Measurements from ENCODE around the gene EVA1A. TPM values are rescaled to one million over a fixed set of nuclear protein-coding genes. Genes with fewer than 3 reads are reported as not detected.
"Not testable (repeated sequence)": the region's sequence is repeated elsewhere in the genome, so short reads cannot be mapped to it uniquely, and the experiment has no call there.

EVA1A gene
- total RNA-seq, 1 donor from 2014 or later, result not detected

GRCh38 chr2:75483878-75484277 lies 76.9 kb downstream of the EVA1A start:
- no peak overlapping the region for H3K27ac Mint-ChIP-seq
- no peak for DNase-seq (ENCODE audit: low spot score)
- intact Hi-C loops (cut with micrococcal nuclease), result no loop called here
- H3K4me3 Mint-ChIP-seq, result no peak overlapping the region
- H3K36me3 Mint-ChIP-seq (ENCODE audit: low read depth), result no peaks in the 10 kb centered on the region
- H3K9me3 Mint-ChIP-seq, result no peaks in the 10 kb centered on the region
- H3K4me1 Mint-ChIP-seq (ENCODE audit: low read depth), result no peaks in the 10 kb centered on the region
- peaks cover 5% of the 10 kb centered on the region for H3K27me3 Mint-ChIP-seq (ENCODE audit: insufficient read depth)

- intact Hi-C loops (cut with micrococcal nuclease), result no loop called here
- H3K9me3 Mint-ChIP-seq, result no peaks in the 10 kb centered on the region
- DNase-seq (ENCODE audit: low spot score), result no peak
- no peak overlapping the region for H3K4me3 Mint-ChIP-seq
- peaks cover 2% of the 10 kb centered on the region for H3K27me3 Mint-ChIP-seq (ENCODE audit: insufficient read depth)
- no peaks in the 10 kb centered on the region for H3K36me3 Mint-ChIP-seq (ENCODE audit: low read depth)
- H3K27ac Mint-ChIP-seq, result no peak overlapping the region
- no peaks in the 10 kb centered on the region for H3K4me1 Mint-ChIP-seq (ENCODE audit: low read depth)
Measured at GRCh38 chr2:75482398-75482797, 78.3 kb downstream of the EVA1A start.

GRCh38 chr2:75480971-75481836 lies 79.5 kb downstream of the EVA1A start:
- Mint-ChIP-seq H3K36me3 (ENCODE audit: low read depth) (no peaks in the 10 kb centered on the region), H3K4me1 (ENCODE audit: low read depth) (no peaks in the 10 kb centered on the region), H3K27me3 (ENCODE audit: insufficient read depth) (peaks cover 2% of the 10 kb centered on the region), H3K4me3 (no peak overlapping the region), H3K9me3 (no peaks in the 10 kb centered on the region), H3K27ac (no peak overlapping the region)
- no peak for DNase-seq (ENCODE audit: low spot score)
- intact Hi-C loops (cut with micrococcal nuclease), result no loop called here

GRCh38 chr2:75477696-75478095 lies 83.0 kb downstream of the EVA1A start:
- H3K4me3 Mint-ChIP-seq; H3K27ac Mint-ChIP-seq; H3K27me3 Mint-ChIP-seq (ENCODE audit: insufficient read depth); H3K4me1 Mint-ChIP-seq (ENCODE audit: low read depth); H3K9me3 Mint-ChIP-seq; DNase-seq (ENCODE audit: low spot score); intact Hi-C loops (cut with micrococcal nuclease); H3K36me3 Mint-ChIP-seq (ENCODE audit: low read depth): not testable (repeated sequence)

GRCh38 chr2:75476761-75477160 lies 84.0 kb downstream of the EVA1A start:
- Mint-ChIP-seq H3K9me3 (no peaks in the 10 kb centered on the region), H3K4me3 (no peak overlapping the region)
- intact Hi-C loops (cut with micrococcal nuclease), result no loop called here

GRCh38 chr2:75475976-75476375 lies 84.8 kb downstream of the EVA1A start:
- Mint-ChIP-seq H3K27me3 (ENCODE audit: insufficient read depth) (peaks cover 3% of the 10 kb centered on the region), H3K4me3 (no peak overlapping the region), H3K36me3 (ENCODE audit: low read depth) (no peaks in the 10 kb centered on the region), H3K4me1 (ENCODE audit: low read depth) (no peaks in the 10 kb centered on the region), H3K9me3 (no peaks in the 10 kb centered on the region), H3K27ac (no peak overlapping the region)
- intact Hi-C loops (cut with micrococcal nuclease), result no loop called here
- no peak for DNase-seq (ENCODE audit: low spot score)

More at GRCh38 chr2:75476761-75477160, 84.0 kb downstream of the EVA1A start:
- Mint-ChIP-seq H3K27me3 (ENCODE audit: insufficient read depth) (peaks cover 3% of the 10 kb centered on the region), H3K36me3 (ENCODE audit: low read depth) (no peaks in the 10 kb centered on the region), H3K4me1 (ENCODE audit: low read depth) (no peaks in the 10 kb centered on the region), H3K27ac (no peak overlapping the region)
- no peak for DNase-seq (ENCODE audit: low spot score)

GRCh38 chr2:75475049-75475448 lies 85.7 kb downstream of the EVA1A start:
- Mint-ChIP-seq H3K4me3 (no peak overlapping the region), H3K9me3 (no peaks in the 10 kb centered on the region), H3K27me3 (ENCODE audit: insufficient read depth) (peaks cover 2% of the 10 kb centered on the region), H3K27ac (no peak overlapping the region), H3K36me3 (ENCODE audit: low read depth) (no peaks in the 10 kb centered on the region), H3K4me1 (ENCODE audit: low read depth) (no peaks in the 10 kb centered on the region)
- DNase-seq (ENCODE audit: low spot score), result no peak
- intact Hi-C loops (cut with micrococcal nuclease), result no loop called here

- Mint-ChIP-seq H3K9me3 (no peaks in the 10 kb centered on the region), H3K4me3 (no peak overlapping the region), H3K36me3 (ENCODE audit: low read depth) (no peaks in the 10 kb centered on the region), H3K27me3 (ENCODE audit: insufficient read depth) (peaks cover 2% of the 10 kb centered on the region), H3K27ac (no peak overlapping the region), H3K4me1 (ENCODE audit: low read depth) (no peaks in the 10 kb centered on the region)
- intact Hi-C loops (cut with micrococcal nuclease), result no loop called here
- DNase-seq (ENCODE audit: low spot score), result no peak
Measured at GRCh38 chr2:75474115-75474514, 86.6 kb downstream of the EVA1A start.

GRCh38 chr2:75466708-75467311 lies 93.9 kb downstream of the EVA1A start:
- no peak overlapping the region for H3K4me3 Mint-ChIP-seq
- H3K36me3 Mint-ChIP-seq (ENCODE audit: low read depth), result no peaks in the 10 kb centered on the region
- H3K27me3 Mint-ChIP-seq (ENCODE audit: insufficient read depth), result peaks cover 10% of the 10 kb centered on the region
- H3K4me1 Mint-ChIP-seq (ENCODE audit: low read depth), result no peaks in the 10 kb centered on the region
- no peak for DNase-seq (ENCODE audit: low spot score)
- intact Hi-C loops (cut with micrococcal nuclease), result loop anchor here (5.0 kb wide), 1 partner anchor 160 kb away; no protein-coding TSS in a partner anchor
- no peak overlapping the region for H3K27ac Mint-ChIP-seq
- H3K9me3 Mint-ChIP-seq, result no peaks in the 10 kb centered on the region

- intact Hi-C loops (cut with micrococcal nuclease), result loop anchor here (5.0 kb wide), 1 partner anchor 162 kb away; no protein-coding TSS in a partner anchor
- no peak overlapping the region for H3K4me3 Mint-ChIP-seq
- DNase-seq (ENCODE audit: low spot score), result no peak
- H3K9me3 Mint-ChIP-seq, result no peaks in the 10 kb centered on the region
- H3K36me3 Mint-ChIP-seq (ENCODE audit: low read depth), result no peaks in the 10 kb centered on the region
- peaks cover 12% of the 10 kb centered on the region for H3K27me3 Mint-ChIP-seq (ENCODE audit: insufficient read depth)
- H3K4me1 Mint-ChIP-seq (ENCODE audit: low read depth), result no peaks in the 10 kb centered on the region
- H3K27ac Mint-ChIP-seq, result no peak overlapping the region
Measured at GRCh38 chr2:75465317-75465984, 95.3 kb downstream of the EVA1A start.

- Mint-ChIP-seq H3K4me3 (no peak overlapping the region), H3K36me3 (ENCODE audit: low read depth) (no peaks in the 10 kb centered on the region), H3K4me1 (ENCODE audit: low read depth) (no peaks in the 10 kb centered on the region), H3K27ac (no peak overlapping the region), H3K9me3 (no peaks in the 10 kb centered on the region), H3K27me3 (ENCODE audit: insufficient read depth) (peaks cover 12% of the 10 kb centered on the region)
- DNase-seq (ENCODE audit: low spot score), result no peak
- intact Hi-C loops (cut with micrococcal nuclease), result loop anchor here (1.0 kb wide), 1 partner anchor 145 kb away; no protein-coding TSS in a partner anchor
Measured at GRCh38 chr2:75464348-75464946, 96.3 kb downstream of the EVA1A start.

- no peak overlapping the region for H3K27ac Mint-ChIP-seq
- intact Hi-C loops (cut with micrococcal nuclease), result no loop called here
- H3K4me1 Mint-ChIP-seq (ENCODE audit: low read depth), result no peaks in the 10 kb centered on the region
Measured at GRCh38 chr2:75462721-75463120, 98.0 kb downstream of the EVA1A start.

More at GRCh38 chr2:75462721-75463120, 98.0 kb downstream of the EVA1A start:
- Mint-ChIP-seq H3K36me3 (ENCODE audit: low read depth) (no peaks in the 10 kb centered on the region), H3K9me3 (no peaks in the 10 kb centered on the region), H3K4me3 (no peak overlapping the region), H3K27me3 (ENCODE audit: insufficient read depth) (peaks cover 7% of the 10 kb centered on the region)
- no peak for DNase-seq (ENCODE audit: low spot score)
